Measurements from ENCODE around the gene GRIFIN. TPM values are rescaled to one million over a fixed set of nuclear protein-coding genes. Genes with fewer than 3 reads are reported as not detected.
A peak's percentile ranks its signal among the peaks of the same experiment; 100 is the strongest.

Gene GRIFIN
- total and polyA plus RNA-seq, 9 of the 15 experiments (the other 6 are each of a cell fraction or from before 2014, with no cell fraction given), result not detected

DNA sequence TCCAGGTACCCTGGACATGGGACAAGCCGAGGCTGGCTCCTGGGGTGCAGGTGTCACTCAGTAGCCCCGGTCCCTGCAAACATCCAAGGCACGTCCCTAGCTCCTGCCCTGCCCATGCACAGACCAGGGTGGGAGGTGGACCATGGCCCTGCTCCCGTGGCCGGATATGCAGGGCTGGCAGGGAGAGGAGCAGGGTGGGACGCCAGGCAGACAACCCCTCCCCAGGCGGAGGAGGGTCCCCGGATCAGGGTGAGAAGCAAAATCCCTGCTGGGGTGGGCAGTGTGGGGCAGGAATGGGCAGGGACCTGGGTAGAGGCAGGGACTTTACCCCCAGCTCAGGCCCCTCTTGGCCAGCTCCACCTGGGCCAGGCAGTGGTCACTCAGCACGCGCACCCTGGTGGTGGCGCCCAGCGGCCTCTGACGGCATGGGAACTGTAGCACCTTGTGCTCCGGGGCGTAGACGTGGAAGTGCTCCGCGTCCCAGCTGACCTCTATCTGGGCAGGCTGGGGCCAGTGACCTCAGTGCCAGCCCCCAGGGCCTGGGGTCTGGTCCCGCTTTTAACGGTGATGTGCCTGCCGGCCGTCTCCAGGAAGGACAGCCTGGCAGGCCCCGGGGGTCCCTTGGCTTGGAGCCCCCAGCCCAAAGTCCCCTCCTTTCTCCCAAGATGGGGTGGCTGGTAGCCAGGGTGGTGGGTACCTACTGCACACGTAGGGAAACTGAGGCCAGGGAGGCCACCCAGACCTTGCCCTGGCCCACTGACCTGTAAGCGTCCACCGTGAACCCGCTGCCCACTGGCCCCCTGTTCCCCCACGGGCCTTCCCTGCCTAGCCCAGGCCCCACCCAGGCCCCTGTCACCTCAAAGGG lies 1.2 kb downstream of the GRIFIN start (continued):
- 0 out of 2 replicates have a peak, but pooled peaks have one; percentile 51 for TF ChIP-seq CBFB (CRISPR knock-in tag; IDR thresholded peaks at IDR 0.05)
- no peak for TF ChIP-seq NR2C1 (IDR thresholded peaks at IDR 0.05)
- TF ChIP-seq NR2C1 (tag; IDR thresholded peaks at IDR 0.05), result no peak
- TF ChIP-seq DMBX1 (CRISPR knock-in tag; IDR thresholded peaks at IDR 0.05; ENCODE audit: borderline replicate concordance), result no peak
- TF ChIP-seq, protein P1, sequence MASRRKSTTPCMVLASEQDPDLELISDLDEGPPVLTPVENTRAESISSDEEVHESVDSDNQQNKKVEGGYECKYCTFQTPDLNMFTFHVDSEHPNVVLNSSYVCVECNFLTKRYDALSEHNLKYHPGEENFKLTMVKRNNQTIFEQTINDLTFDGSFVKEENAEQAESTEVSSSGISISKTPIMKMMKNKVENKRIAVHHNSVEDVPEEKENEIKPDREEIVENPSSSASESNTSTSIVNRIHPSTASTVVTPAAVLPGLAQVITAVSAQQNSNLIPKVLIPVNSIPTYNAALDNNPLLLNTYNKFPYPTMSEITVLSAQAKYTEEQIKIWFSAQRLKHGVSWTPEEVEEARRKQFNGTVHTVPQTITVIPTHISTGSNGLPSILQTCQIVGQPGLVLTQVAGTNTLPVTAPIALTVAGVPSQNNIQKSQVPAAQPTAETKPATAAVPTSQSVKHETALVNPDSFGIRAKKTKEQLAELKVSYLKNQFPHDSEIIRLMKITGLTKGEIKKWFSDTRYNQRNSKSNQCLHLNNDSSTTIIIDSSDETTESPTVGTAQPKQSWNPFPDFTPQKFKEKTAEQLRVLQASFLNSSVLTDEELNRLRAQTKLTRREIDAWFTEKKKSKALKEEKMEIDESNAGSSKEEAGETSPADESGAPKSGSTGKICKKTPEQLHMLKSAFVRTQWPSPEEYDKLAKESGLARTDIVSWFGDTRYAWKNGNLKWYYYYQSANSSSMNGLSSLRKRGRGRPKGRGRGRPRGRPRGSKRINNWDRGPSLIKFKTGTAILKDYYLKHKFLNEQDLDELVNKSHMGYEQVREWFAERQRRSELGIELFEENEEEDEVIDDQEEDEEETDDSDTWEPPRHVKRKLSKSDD (conservative IDR thresholded peaks at IDR 0.05; ENCODE audit: low read length), result no peak
- TF ChIP-seq ZNF589 (CRISPR knock-in tag; IDR thresholded peaks at IDR 0.05; ENCODE audit: low read depth), result no peak
- TF ChIP-seq, protein P2, sequence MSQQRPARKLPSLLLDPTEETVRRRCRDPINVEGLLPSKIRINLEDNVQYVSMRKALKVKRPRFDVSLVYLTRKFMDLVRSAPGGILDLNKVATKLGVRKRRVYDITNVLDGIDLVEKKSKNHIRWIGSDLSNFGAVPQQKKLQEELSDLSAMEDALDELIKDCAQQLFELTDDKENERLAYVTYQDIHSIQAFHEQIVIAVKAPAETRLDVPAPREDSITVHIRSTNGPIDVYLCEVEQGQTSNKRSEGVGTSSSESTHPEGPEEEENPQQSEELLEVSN (IDR thresholded peaks at IDR 0.05; ENCODE audit: borderline replicate concordance in 1 of 2, extremely low read depth in 1 of 2, insufficient read depth in 1 of 2, insufficient read length in 1 of 2, low read depth in 1 of 2, low read length in 1 of 2, poor library complexity in 1 of 2, severe bottlenecking in 1 of 2), result peak in 1 of 2 experiments; percentile 23
- no peak for TF ChIP-seq NELFE (IDR thresholded peaks at IDR 0.05; ENCODE audit: insufficient read depth, insufficient read length)
- no peak for TF ChIP-seq BMI1 (IDR thresholded peaks at IDR 0.05; ENCODE audit: low read length)
- TF ChIP-seq ZNF311 (CRISPR knock-in tag; IDR thresholded peaks at IDR 0.05), result no peak
- peak in 1 of 2 experiments; percentile 18; a peak in 1 of 4 replicates for TF ChIP-seq RAD21 (CRISPR knock-in tag; conservative IDR thresholded peaks at IDR 0.05 in 1 of 2, IDR thresholded peaks at IDR 0.05 in 1 of 2)
- TF ChIP-seq RBM17 (IDR thresholded peaks at IDR 0.05; ENCODE audit: borderline replicate concordance, low read depth, low read length), result no peak
- TF ChIP-seq, protein P3, sequence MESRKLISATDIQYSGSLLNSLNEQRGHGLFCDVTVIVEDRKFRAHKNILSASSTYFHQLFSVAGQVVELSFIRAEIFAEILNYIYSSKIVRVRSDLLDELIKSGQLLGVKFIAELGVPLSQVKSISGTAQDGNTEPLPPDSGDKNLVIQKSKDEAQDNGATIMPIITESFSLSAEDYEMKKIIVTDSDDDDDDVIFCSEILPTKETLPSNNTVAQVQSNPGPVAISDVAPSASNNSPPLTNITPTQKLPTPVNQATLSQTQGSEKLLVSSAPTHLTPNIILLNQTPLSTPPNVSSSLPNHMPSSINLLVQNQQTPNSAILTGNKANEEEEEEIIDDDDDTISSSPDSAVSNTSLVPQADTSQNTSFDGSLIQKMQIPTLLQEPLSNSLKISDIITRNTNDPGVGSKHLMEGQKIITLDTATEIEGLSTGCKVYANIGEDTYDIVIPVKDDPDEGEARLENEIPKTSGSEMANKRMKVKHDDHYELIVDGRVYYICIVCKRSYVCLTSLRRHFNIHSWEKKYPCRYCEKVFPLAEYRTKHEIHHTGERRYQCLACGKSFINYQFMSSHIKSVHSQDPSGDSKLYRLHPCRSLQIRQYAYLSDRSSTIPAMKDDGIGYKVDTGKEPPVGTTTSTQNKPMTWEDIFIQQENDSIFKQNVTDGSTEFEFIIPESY (CRISPR knock-in tag; IDR thresholded peaks at IDR 0.05), result peak; percentile 100
- TF ChIP-seq RBM14 (IDR thresholded peaks at IDR 0.05; ENCODE audit: borderline replicate concordance, insufficient read depth, low read depth, low read length), result peak; percentile 49; the same call in 1 of the 2 replicates
- TF ChIP-seq CREM (IDR thresholded peaks at IDR 0.05; ENCODE audit: low read depth), result peak; percentile 35; the same call in 1 of the 2 replicates
- no peak for TF ChIP-seq TAF1 (IDR thresholded peaks at IDR 0.05; ENCODE audit: control insufficient read depth, extremely low read depth, insufficient read depth, low read length, severe bottlenecking)
- TF ChIP-seq, protein P4, sequence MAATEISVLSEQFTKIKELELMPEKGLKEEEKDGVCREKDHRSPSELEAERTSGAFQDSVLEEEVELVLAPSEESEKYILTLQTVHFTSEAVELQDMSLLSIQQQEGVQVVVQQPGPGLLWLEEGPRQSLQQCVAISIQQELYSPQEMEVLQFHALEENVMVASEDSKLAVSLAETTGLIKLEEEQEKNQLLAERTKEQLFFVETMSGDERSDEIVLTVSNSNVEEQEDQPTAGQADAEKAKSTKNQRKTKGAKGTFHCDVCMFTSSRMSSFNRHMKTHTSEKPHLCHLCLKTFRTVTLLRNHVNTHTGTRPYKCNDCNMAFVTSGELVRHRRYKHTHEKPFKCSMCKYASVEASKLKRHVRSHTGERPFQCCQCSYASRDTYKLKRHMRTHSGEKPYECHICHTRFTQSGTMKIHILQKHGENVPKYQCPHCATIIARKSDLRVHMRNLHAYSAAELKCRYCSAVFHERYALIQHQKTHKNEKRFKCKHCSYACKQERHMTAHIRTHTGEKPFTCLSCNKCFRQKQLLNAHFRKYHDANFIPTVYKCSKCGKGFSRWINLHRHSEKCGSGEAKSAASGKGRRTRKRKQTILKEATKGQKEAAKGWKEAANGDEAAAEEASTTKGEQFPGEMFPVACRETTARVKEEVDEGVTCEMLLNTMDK (IDR thresholded peaks at IDR 0.05; ENCODE audit: borderline replicate concordance, insufficient read depth, low read depth, low read length, poor library complexity, severe bottlenecking), result peak; percentile 88
